ENCODE data around the gene QRICH1.

- no peak for TF ChIP-seq POLR2AphosphoS5 (IDR thresholded peaks at IDR 0.05; ENCODE audit: borderline replicate concordance, low read depth, low read length)
- TF ChIP-seq EZH2 (IDR thresholded peaks at IDR 0.05): no peak
These were observed 101.9 kb downstream of the QRICH1 start for GRCh38 chr3:48991851-48992545.

All from SK-N-MC (cell line).